ENCODE data around the gene FAT1. TPM values are rescaled to one million over a fixed set of nuclear protein-coding genes. Genes with fewer than 3 reads are reported as not detected.

The FAT1 gene
- total and polyA plus RNA-seq, 12 donors, result 20.4 to 131 (median 75.5) TPM

DNA sequence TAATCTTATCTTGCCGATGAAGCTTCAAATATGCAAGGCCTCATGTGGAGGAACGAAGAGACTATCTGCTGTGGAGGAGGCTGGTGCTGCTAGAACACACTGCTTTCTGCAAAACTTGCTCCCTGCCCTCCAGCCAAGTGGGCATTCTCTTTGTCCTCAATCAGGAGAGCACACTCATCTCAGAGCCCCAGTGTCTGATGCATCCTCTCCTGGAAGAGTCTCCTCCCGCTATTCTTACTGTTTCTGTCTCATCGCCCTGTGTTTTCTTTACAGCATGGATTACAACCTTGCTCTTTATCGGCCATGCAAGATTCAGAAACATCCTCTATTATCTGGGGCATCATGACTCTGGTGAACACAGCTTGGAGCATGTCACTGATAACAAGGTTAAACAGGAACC lies 100.1 kb downstream of the FAT1 start:
- H3K4me1 ChIP-seq, result peaks cover 0 to 39% (median 18%) of the 10 kb centered on the region in 9 donors
- peak in 1 of 8 donors; percentile 34 for ATAC-seq
- H3K27me3 ChIP-seq, result no peaks in the 10 kb centered on the region
- DNase-seq, result no peak
- H3K9me3 ChIP-seq, result no peaks in the 10 kb centered on the region
- H3K4me3 ChIP-seq, result no peak overlapping the region
- intact Hi-C loops (cut with DNase I), result no loop called here
- 64 to 71% methylated on average over 5 of the region's 5 CpGs for WGBS, 2 donors
- peak overlapping the region in 3 of 10 donors; percentile 35 to 52 (median 42) for H3K27ac ChIP-seq
- TF ChIP-seq, protein P1, sequence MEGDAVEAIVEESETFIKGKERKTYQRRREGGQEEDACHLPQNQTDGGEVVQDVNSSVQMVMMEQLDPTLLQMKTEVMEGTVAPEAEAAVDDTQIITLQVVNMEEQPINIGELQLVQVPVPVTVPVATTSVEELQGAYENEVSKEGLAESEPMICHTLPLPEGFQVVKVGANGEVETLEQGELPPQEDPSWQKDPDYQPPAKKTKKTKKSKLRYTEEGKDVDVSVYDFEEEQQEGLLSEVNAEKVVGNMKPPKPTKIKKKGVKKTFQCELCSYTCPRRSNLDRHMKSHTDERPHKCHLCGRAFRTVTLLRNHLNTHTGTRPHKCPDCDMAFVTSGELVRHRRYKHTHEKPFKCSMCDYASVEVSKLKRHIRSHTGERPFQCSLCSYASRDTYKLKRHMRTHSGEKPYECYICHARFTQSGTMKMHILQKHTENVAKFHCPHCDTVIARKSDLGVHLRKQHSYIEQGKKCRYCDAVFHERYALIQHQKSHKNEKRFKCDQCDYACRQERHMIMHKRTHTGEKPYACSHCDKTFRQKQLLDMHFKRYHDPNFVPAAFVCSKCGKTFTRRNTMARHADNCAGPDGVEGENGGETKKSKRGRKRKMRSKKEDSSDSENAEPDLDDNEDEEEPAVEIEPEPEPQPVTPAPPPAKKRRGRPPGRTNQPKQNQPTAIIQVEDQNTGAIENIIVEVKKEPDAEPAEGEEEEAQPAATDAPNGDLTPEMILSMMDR (IDR thresholded peaks at IDR 0.05), result no peak
- peaks cover 0 to 55% (median 4%) of the 10 kb centered on the region in 9 donors for H3K36me3 ChIP-seq

GRCh38 chr4:186622788-186623464 lies 100.7 kb downstream of the FAT1 start:
- no peaks in the 10 kb centered on the region for H3K27me3 ChIP-seq
- H3K4me3 ChIP-seq, result no peak overlapping the region
- H3K36me3 ChIP-seq, result peaks cover 0 to 55% (median 4%) of the 10 kb centered on the region in 9 donors
- ATAC-seq (peak in 5 of 8 donors; percentile 31 to 75 (median 57)), DNase-seq (no peak)
- TF ChIP-seq, protein P1 (IDR thresholded peaks at IDR 0.05), result no peak
- H3K9me3 ChIP-seq, result no peaks in the 10 kb centered on the region
- H3K4me1 ChIP-seq, result peaks cover 0 to 39% (median 18%) of the 10 kb centered on the region in 9 donors
- WGBS, 2 donors, result 53 to 54% methylated on average over 9 of the region's 9 CpGs
- H3K27ac ChIP-seq, result peak overlapping the region in 4 of 10 donors; percentile 24 to 52 (median 40)
- intact Hi-C loops (cut with DNase I), result no loop called here

GRCh38 chr4:186621959-186622553 lies 101.6 kb downstream of the FAT1 start:
- intact Hi-C loops (cut with DNase I), result no loop called here
- WGBS, 2 donors, result 58 to 63% methylated on average over 9 of the region's 9 CpGs
- H3K9me3 ChIP-seq, result no peaks in the 10 kb centered on the region
- TF ChIP-seq, protein P1 (IDR thresholded peaks at IDR 0.05), result peak in 3 of 9 donors; percentile 6 to 36 (median 27)
- H3K27ac ChIP-seq, result peak overlapping the region in 3 of 10 donors; percentile 35 to 52 (median 46)
- peaks cover 0 to 39% (median 18%) of the 10 kb centered on the region in 9 donors for H3K4me1 ChIP-seq
- no peaks in the 10 kb centered on the region for H3K27me3 ChIP-seq
- H3K36me3 ChIP-seq, result peaks cover 0 to 55% (median 4%) of the 10 kb centered on the region in 9 donors
- ATAC-seq (peak in 6 of 8 donors; percentile 19 to 61 (median 48)), DNase-seq (no peak)
- H3K4me3 ChIP-seq, result no peak overlapping the region

DNA sequence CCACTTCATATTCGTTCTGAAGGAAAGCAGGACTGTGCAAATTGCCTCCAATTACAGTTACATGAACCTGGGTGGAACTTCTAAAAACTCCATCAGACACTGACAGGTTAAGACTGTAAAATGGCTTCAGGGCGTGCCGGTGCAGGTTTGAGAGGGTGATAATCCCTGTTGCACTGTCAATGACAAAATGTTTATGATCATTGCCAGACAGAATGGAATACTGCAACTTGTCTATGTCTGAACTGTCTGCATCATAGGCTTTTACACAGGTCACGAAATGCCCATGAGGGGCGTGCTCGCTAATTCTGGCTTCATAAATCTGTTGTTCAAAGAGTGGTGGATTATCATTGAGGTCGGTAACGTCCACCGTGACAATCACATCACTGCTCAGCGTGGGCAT lies 104.6 kb downstream of the FAT1 start:
- TF ChIP-seq, protein P1 (IDR thresholded peaks at IDR 0.05), result no peak
- peaks cover 0 to 23% (median 18%) of the 10 kb centered on the region in 9 donors for H3K4me1 ChIP-seq
- no peak for ATAC-seq
- no peak for DNase-seq
- 94 to 95% methylated on average over 10 of the region's 10 CpGs for WGBS, 2 donors
- H3K27ac ChIP-seq, result no peak overlapping the region
- H3K9me3 ChIP-seq, result no peaks in the 10 kb centered on the region
- H3K27me3 ChIP-seq, result no peaks in the 10 kb centered on the region
- H3K4me3 ChIP-seq, result no peak overlapping the region
- intact Hi-C loops (cut with DNase I), result no loop called here
- H3K36me3 ChIP-seq, result peaks cover 0 to 74% (median 4%) of the 10 kb centered on the region in 9 donors
